PC-3 (cell line): Measurements from ENCODE around the gene USP3.

Experiments
- EZH2 ChIP-seq: fragments of 300-600 bp; sonication (generic); IDR thresholded peaks from one replicate; pipeline ENCODE4 v1.6.1; 2017; ENCODE audit warnings: antibody characterized with exemption, mild to moderate bottlenecking, low read length; ENCODE audit not compliant: unreplicated experiment
- TF ChIP-seq, protein P1 (sequence below): fragments of 300-600 bp; sonication (generic); conservative IDR thresholded peaks from 2 replicates; pipeline ENCODE4 v1.5.1; 2017; ENCODE audit warnings: antibody characterized with exemption, low read depth, mild to moderate bottlenecking, low read length

DNA sequence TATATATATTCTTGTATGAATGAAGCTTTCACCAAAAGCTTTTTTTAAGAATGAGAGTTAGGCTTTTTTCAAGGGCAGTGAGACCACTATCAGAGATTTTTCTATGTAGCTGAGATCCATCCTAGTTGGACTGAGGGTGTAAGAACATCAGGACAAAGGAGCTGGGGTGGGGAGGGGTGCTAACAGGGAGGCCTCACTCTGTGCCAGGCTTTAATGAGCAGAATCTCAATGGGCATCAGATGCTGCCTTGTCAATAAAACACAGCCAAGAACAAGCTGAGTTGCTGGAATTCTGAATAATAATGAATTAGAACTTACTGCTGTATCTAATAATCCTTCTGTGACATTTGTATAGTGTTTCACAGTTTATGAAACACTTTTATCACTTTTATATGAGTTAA lies 41.4 kb upstream of the USP3 start:
- TF ChIP-seq, protein P1, sequence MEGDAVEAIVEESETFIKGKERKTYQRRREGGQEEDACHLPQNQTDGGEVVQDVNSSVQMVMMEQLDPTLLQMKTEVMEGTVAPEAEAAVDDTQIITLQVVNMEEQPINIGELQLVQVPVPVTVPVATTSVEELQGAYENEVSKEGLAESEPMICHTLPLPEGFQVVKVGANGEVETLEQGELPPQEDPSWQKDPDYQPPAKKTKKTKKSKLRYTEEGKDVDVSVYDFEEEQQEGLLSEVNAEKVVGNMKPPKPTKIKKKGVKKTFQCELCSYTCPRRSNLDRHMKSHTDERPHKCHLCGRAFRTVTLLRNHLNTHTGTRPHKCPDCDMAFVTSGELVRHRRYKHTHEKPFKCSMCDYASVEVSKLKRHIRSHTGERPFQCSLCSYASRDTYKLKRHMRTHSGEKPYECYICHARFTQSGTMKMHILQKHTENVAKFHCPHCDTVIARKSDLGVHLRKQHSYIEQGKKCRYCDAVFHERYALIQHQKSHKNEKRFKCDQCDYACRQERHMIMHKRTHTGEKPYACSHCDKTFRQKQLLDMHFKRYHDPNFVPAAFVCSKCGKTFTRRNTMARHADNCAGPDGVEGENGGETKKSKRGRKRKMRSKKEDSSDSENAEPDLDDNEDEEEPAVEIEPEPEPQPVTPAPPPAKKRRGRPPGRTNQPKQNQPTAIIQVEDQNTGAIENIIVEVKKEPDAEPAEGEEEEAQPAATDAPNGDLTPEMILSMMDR = no peak
- no peak for TF ChIP-seq EZH2
